Heart right ventricle (tissue), 16 donors: ENCODE data around the gene GXYLT2. TPM values are rescaled to one million over a fixed set of nuclear protein-coding genes. Genes with fewer than 3 reads are reported as not detected.
A peak's percentile ranks its signal among the peaks of the same experiment; 100 is the strongest.

ENCODE experiments used
- ATAC-seq, 8 donors: fragments of 200-7000 bp; cut with Tn5 transposase; one replicate each; pipeline ENCODE4 v1.9.1; 2020; ENCODE audit warnings: mild to moderate bottlenecking in 8 of 8, moderate library complexity in 8 of 8, moderate number of reproducible peaks in 1 of 8
- DNase-seq, 2 donors: peaks; one replicate each; pipeline ENCODE4 v3.0.0-alpha.2; 2020
- H3K27ac ChIP-seq, 10 donors: fragments of 200-600 bp; sonication (generic) in 2 of 10; one replicate each; pipeline versions ENCODE4 v1.5.0 to v1.8.0; 2020 to 2022; ENCODE audit warnings: mild to moderate bottlenecking in 3 of 10
- H3K27me3 ChIP-seq, 7 donors: fragments of 200-600 bp; one replicate each; pipeline ENCODE4 v1.8.0; 2021 to 2022; ENCODE audit warnings: mild to moderate bottlenecking in 2 of 7
- H3K36me3 ChIP-seq, 9 donors: fragments of 200-600 bp; sonication (generic) in 1 of 9; one replicate each; pipeline versions ENCODE4 v1.5.0 to v1.8.0; 2020 to 2022; ENCODE audit warnings: mild to moderate bottlenecking in 2 of 9
- H3K4me1 ChIP-seq, 9 donors: fragments of 200-600 bp; sonication (generic) in 1 of 9; one replicate each; pipeline versions ENCODE4 v1.5.0 to v1.8.0; 2020 to 2022; ENCODE audit warnings: mild to moderate bottlenecking in 4 of 9
- H3K4me3 ChIP-seq, 10 donors: fragments of 200-600 bp; sonication (generic) in 2 of 10; one replicate each; pipeline versions ENCODE4 v1.5.0 to v1.8.0; 2020 to 2022; ENCODE audit warnings: mild to moderate bottlenecking in 7 of 10, moderate library complexity in 2 of 10
- H3K9me3 ChIP-seq, 11 donors: fragments of 200-600 bp in 10 of 11; sonication (generic) in 2 of 11; one replicate each; pipeline versions ENCODE4 v1.5.0 to v1.8.0; 2013 to 2022; ENCODE audit warnings: mild to moderate bottlenecking in 2 of 11, control low read depth in 1 of 11, moderate library complexity in 1 of 11
- WGBS, 2 donors: extraction: QIAGEN DNeasy Blood & Tissue Kit; methylation state at CpG; one replicate each; pipeline ENCODE4 v1.1.7; 2013; ENCODE audit warnings: inconsistent platforms in 1 of 2; 5-methylcytosine and 5-hydroxymethylcytosine counted together
- intact Hi-C, 10 donors: fragments of 100-400 bp; cut with DNase I; formaldehyde crosslinking; loops; one replicate each; pipeline versions ENCODE4 v1.11.1 to v1.14.2; 2022
- polyA plus RNA-seq, 2 donors: library from polyadenylated mRNA; stranded (reverse); fragments of 200-250 nt; gene quantifications; one replicate each; pipeline ENCODE4 v1.2.3, GENCODE V29; 2013
- total RNA-seq, 10 donors: library from RNA; stranded (reverse); fragmentation: NEBNext Ultra II Directional in 3 of 10; extraction: Animal tissue kit (Norgen Biotek cat#: 25700) in 3 of 10; gene quantifications; one replicate each; pipeline versions ENCODE4 v1.2.1 to v1.2.4, GENCODE V29; 2021 to 2023
- TF ChIP-seq, protein P1 (sequence below), 9 donors: fragments of 200-600 bp; sonication (generic) in 2 of 9; IDR thresholded peaks; one replicate each; pipeline versions ENCODE4 v1.5.0 to v1.8.0; 2021 to 2022; ENCODE audit warnings: antibody characterized with exemption in 9 of 9, mild to moderate bottlenecking in 5 of 9, moderate library complexity in 1 of 9
- donor health status: Arrhythmogenic right ventricular cardiomyopathy.
- donor health status: ischemic (EF 13 %, LVEDD 7.1; RV severe dilation, severe dysfunction).
- donor health status: healthy with polysubstance abuse.
- donor health status: DM: no; HTN: yes; CAD: no.
- donor health status: DM: no; HTN: no; CAD: no.
- donor health status: ischemic (EF 25% LVEDD 6.9; RV normal size, moderate dysfunction).
- donor health status: ischemic (EF 25% LVEDD 5.7; RV mildly dilated, moderate dysfunction).
- donor health status: healthy.
- donor health status: DM: yes; HTN: yes; CAD: no.
- donor health status: Ischemic cardiomyopathy.
- donor health status: ischemic (EF 35%, LVEDD 5.7; RV mildly dilated, moderate dysfunction).
- donor health status: nonischemic (EF 11% LVEDD 7.7; RV severe dilation, severe dysfunction).
- donor health status: DM: yes; HTN: yes; CAD: no.
- donor health status: PGD.
- donor health status: ischemic (EF 29% LVEDD 5.4; RV normal size, mild dysfunction).
- donor health status: nonischemic (EF 23%, LVEDD 6.1; RV moderate dilation, normal function).

GXYLT2 gene
- total and polyA plus RNA-seq, 12 donors, result 1.5 to 26.7 (median 13.9) TPM

DNA sequence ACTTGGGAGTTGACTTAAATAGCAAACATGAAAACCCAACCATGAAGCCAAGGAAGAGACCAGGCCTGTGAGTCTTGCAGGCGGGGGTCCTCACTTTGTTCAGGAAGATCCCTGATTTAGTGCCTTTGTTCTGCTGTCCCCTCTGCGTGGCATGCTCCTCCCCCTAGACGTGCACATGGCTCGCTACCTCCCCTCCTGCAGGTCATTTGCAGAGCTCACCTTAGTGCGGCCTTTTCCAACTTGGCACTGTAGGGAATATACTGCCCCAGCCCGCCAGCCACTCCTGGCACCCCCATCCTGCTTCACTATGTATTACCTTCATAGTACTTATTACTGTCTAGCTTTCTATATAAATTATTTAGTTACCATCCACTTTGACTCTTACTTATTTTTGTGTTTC lies 18.3 kb downstream of the GXYLT2 start:
- 83 to 86% methylated on average over 6 of the region's 6 CpGs for WGBS, 2 donors

DNA sequence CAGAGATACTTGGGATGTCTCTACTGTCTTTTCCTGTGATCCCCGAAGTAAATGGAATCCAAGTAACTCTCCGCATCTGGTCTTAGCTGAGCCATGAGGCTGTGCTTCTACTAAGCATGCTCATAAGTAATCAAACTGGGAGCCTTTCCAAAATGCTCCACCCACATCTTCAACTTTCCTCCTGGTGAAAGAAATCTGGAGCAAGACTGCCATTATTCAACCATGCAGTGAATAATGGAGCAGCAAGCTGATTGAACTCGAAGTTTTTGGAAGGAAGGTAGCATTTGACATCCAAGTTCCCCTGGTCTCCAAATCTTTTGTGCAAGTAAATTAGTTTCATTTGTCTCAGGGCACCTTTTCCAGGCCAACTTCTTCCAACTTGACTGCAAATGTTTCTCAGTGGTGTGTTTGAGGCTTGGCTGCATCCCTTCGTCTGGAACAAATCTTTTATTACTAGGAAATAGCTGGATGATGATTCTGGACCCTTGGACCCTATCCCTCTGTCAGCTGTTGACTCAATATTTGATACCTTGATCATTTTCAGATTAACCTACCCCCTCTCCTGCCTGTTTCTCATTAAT lies 19.4 kb downstream of the GXYLT2 start:
- Histone ChIP-seq H3K27me3 (no peaks in the 10 kb centered on the region), H3K9me3 (no peaks in the 10 kb centered on the region), H3K36me3 (peaks cover 0 to 13% (median 0%) of the 10 kb centered on the region in 9 donors), H3K4me3 (no peak overlapping the region), H3K4me1 (peaks cover 0 to 24% (median 8%) of the 10 kb centered on the region in 9 donors), H3K27ac (peak overlapping the region in 3 of 10 donors; percentile 38 to 72 (median 56))
- TF ChIP-seq, protein P1, sequence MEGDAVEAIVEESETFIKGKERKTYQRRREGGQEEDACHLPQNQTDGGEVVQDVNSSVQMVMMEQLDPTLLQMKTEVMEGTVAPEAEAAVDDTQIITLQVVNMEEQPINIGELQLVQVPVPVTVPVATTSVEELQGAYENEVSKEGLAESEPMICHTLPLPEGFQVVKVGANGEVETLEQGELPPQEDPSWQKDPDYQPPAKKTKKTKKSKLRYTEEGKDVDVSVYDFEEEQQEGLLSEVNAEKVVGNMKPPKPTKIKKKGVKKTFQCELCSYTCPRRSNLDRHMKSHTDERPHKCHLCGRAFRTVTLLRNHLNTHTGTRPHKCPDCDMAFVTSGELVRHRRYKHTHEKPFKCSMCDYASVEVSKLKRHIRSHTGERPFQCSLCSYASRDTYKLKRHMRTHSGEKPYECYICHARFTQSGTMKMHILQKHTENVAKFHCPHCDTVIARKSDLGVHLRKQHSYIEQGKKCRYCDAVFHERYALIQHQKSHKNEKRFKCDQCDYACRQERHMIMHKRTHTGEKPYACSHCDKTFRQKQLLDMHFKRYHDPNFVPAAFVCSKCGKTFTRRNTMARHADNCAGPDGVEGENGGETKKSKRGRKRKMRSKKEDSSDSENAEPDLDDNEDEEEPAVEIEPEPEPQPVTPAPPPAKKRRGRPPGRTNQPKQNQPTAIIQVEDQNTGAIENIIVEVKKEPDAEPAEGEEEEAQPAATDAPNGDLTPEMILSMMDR (IDR thresholded peaks at IDR 0.05), result no peak
- DNase-seq (peak in 1 of 2 donors; percentile 63), ATAC-seq (peak; percentile 54 to 85 (median 77))
- intact Hi-C loops, result no loop called here
- 63 to 67% methylated on average over 4 of the region's 4 CpGs for WGBS, 2 donors

More for the DNA sequence above, 18.3 kb downstream of the GXYLT2 start:
- Histone ChIP-seq H3K27me3 (no peaks in the 10 kb centered on the region), H3K4me3 (no peak overlapping the region), H3K36me3 (peaks cover 0 to 13% (median 0%) of the 10 kb centered on the region in 9 donors), H3K27ac (no peak overlapping the region), H3K9me3 (no peaks in the 10 kb centered on the region), H3K4me1 (peaks cover 0 to 24% (median 8%) of the 10 kb centered on the region in 9 donors)
- TF ChIP-seq, protein P1 (IDR thresholded peaks at IDR 0.05), result no peak
- intact Hi-C loops, result no loop called here
- ATAC-seq (no peak), DNase-seq (no peak)

DNA sequence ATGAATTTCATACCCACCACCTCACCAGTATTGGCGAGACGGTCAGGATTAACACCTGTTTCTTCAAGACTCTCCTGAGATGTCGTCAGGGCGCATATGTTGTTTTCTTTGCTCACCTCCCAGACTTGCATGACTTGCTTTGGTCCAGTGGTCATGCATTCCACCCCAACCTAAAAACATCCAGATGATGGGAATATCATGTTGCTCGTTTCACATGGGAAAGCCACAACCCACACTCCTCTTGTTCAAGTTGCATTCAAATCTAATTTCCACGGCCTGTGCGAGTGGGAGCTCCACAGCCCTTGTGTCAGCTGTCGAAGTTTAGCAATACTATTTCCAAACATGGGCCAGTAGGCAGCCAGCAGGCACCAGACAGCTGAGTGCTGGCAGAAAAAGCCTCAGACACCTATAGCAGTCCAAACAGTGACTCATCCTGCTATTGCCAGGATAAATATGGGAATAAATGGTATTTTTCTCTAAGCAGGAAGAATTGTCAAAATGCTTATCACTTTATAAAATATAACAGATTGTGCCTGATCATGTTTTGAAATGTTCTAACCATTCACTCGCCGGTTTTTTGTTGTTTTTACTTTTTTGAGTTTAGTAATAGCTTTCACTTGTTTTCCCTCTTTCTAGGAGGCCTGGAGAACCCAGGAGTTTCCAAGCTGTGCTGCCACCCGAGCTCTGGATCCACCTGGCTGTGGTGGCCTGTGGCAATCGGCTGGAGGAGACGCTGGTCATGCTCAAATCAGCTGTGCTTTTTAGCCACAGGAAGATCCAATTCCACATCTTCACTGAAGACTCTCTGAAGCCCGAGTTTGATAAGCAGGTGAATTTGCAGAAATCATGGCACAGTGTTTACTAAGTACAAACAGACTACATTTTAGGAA lies 20.1 kb downstream of the GXYLT2 start:
- 65 to 69% methylated on average over 14 of the region's 14 CpGs for WGBS, 2 donors
- Histone ChIP-seq H3K4me1 (peaks cover 0 to 23% (median 8%) of the 10 kb centered on the region in 9 donors), H3K27me3 (no peaks in the 10 kb centered on the region), H3K9me3 (no peaks in the 10 kb centered on the region), H3K4me3 (no peak overlapping the region), H3K36me3 (peaks cover 0 to 13% (median 0%) of the 10 kb centered on the region in 9 donors), H3K27ac (peak overlapping the region in 5 of 10 donors; percentile 33 to 72 (median 38))
- DNase-seq, result peak; percentile 25 to 40
- TF ChIP-seq, protein P1 (IDR thresholded peaks at IDR 0.05), result no peak
- intact Hi-C loops, result no loop called here
- ATAC-seq, result peak; percentile 70 to 89 (median 82)

DNA sequence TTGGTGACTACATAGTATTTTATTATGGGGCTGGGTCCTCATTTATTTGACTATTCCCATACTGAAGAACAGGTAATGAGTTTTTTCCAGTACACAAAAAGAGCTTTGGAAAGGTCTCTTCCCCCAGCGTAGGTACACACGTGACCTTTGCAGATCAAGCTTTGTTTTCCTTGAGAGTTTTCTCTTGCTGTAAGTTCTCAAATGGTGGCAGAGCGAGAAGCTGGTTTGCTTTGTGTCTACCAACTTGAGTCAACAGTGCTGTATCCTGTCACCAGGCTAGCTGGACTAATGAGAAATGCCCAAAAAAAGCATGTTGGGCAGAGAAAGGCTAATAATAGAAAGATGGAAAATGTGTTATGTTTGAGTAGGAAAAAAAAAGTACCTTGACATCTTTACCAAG lies 21.7 kb downstream of the GXYLT2 start:
- ATAC-seq (no peak), DNase-seq (no peak)
- 92 to 96% methylated on average over 3 of the region's 3 CpGs for WGBS, 2 donors
- H3K9me3 ChIP-seq, result no peaks in the 10 kb centered on the region
- H3K36me3 ChIP-seq, result peaks cover 0 to 13% (median 0%) of the 10 kb centered on the region in 9 donors
- intact Hi-C loops, result no loop called here
- H3K27ac ChIP-seq, result no peak overlapping the region
- TF ChIP-seq, protein P1 (IDR thresholded peaks at IDR 0.05), result no peak
- peaks cover 0 to 20% (median 8%) of the 10 kb centered on the region in 9 donors for H3K4me1 ChIP-seq
- no peak overlapping the region for H3K4me3 ChIP-seq
- no peaks in the 10 kb centered on the region for H3K27me3 ChIP-seq
